A549 (cell line): Measurements from ENCODE around the gene ESPNL. TPM values are rescaled to one million over a fixed set of nuclear protein-coding genes. Genes with fewer than 3 reads are reported as not detected.

ENCODE experiments used
- ATAC-seq, 2 experiments: fragments of 200-7000 bp in 1 of 2; fragments of >200 bp in 1 of 2; cut with Nextera tagmentation in 1 of 2; cut with Tn5 transposase in 1 of 2; 3 replicates each; pipeline versions ENCODE4 v1.8.0 to v1.9.1; 2018 to 2020; ENCODE audit warnings: mild to moderate bottlenecking in 1 of 2, moderate library complexity in 1 of 2
- CTCF ChIA-PET: fragments of 300-600 bp; sonication (Branson Sonifier 250); formaldehyde crosslinking; extraction: SDS; loops from one replicate; lab custom pipeline; 2021; ENCODE audit warnings: antibody characterized with exemption, inconsistent platforms; lab: Yijun Ruan, JAX
- POLR2A ChIA-PET: fragments of 350-600 bp; formaldehyde crosslinking; extraction: SDS; loops from one replicate; lab custom pipeline; 2021; ENCODE audit warnings: antibody characterized with exemption, inconsistent platforms; lab: Yijun Ruan, JAX
- DNase-seq, 2 experiments: peaks; one replicate each; pipeline versions ENCODE4 v3.0.0 to v3.0.0-alpha.2; 2011 to 2016; ENCODE audit warnings: low read depth in 1 of 2, low spot score in 1 of 2
- FAIRE-seq: peaks from 2 replicates; lab custom pipeline; 2011; peaks lifted over from hg19 to GRCh38; lab: Jason Lieb, UNC
- H3K27ac ChIP-seq, 2 experiments: fragments of >200 bp; sonication (Bioruptor Twin); formaldehyde crosslinking; 3 replicates each; pipeline ENCODE4 v1.5.1; 2016 to 2017
- H3K4me1 ChIP-seq: fragments of >200 bp; sonication (Bioruptor Twin); formaldehyde crosslinking; 3 replicates; pipeline ENCODE4 v1.6.1; 2016
- H3K4me2 ChIP-seq: fragments of >200 bp; sonication (Bioruptor Twin); formaldehyde crosslinking; 3 replicates; pipeline ENCODE4 v1.6.1; 2016
- H3K4me3 ChIP-seq: fragments of >200 bp; sonication (Bioruptor Twin); formaldehyde crosslinking; 3 replicates; pipeline ENCODE4 v1.5.1; 2016
- H3K9me3 ChIP-seq: fragments of >200 bp; sonication (Bioruptor Twin); formaldehyde crosslinking; 3 replicates; pipeline ENCODE4 v1.6.1; 2016
- CHD2 ChIP-seq: fragments of 150-350 bp; IDR thresholded peaks from 2 replicates; pipeline ENCODE4 v1.6.1; 2014; ENCODE audit warnings: low read length; ENCODE audit not compliant: partially characterized antibody
- CHD4 ChIP-seq: fragments of 200-600 bp; sonication (generic); IDR thresholded peaks from 2 replicates; pipeline ENCODE4 v1.6.1; 2016; ENCODE audit warnings: antibody characterized with exemption, mild to moderate bottlenecking, borderline replicate concordance
- ESRRA ChIP-seq: fragments of 150-350 bp; IDR thresholded peaks from 2 replicates; pipeline ENCODE4 v1.6.1; 2014; ENCODE audit warnings: mild to moderate bottlenecking, low read length, borderline replicate concordance
- FOXS1 ChIP-seq: fragments of 250-450 bp; sonication (Bioruptor Pico); IDR thresholded peaks from 2 replicates; pipeline ENCODE4 v1.5.0; 2020; ENCODE audit warnings: mild to moderate bottlenecking, moderate library complexity
- HEYL ChIP-seq: fragments of 250-450 bp; sonication (Bioruptor Pico); IDR thresholded peaks from 2 replicates; pipeline ENCODE4 v1.8.0; 2021; ENCODE audit warnings: mild to moderate bottlenecking, moderate library complexity
- HOXB13 ChIP-seq: fragments of 250-450 bp; sonication (Bioruptor Pico); IDR thresholded peaks from 2 replicates; pipeline ENCODE4 v1.5.0; 2020; ENCODE audit warnings: low read depth, mild to moderate bottlenecking, moderate library complexity
- HOXB5 ChIP-seq: fragments of 250-450 bp; sonication (Bioruptor Pico); IDR thresholded peaks from 2 replicates; pipeline ENCODE4 v1.5.0; 2020; ENCODE audit warnings: mild to moderate bottlenecking, moderate library complexity
- JUN ChIP-seq, 2 experiments: fragments of >200 bp; sonication (Bioruptor Twin); formaldehyde crosslinking; IDR thresholded peaks; 2 replicates in 1 of 2; 3 replicates in 1 of 2; pipeline ENCODE4 v1.6.1; 2016 to 2017
- MAZ ChIP-seq: fragments of 150-350 bp; IDR thresholded peaks from 2 replicates; pipeline ENCODE4 v1.6.1; 2014; ENCODE audit warnings: antibody characterized with exemption, low read depth, low read length, borderline replicate concordance
- NR3C1 ChIP-seq: fragments of >200 bp; sonication (Bioruptor Twin); formaldehyde crosslinking; IDR thresholded peaks from 3 replicates; pipeline ENCODE4 v1.6.1; 2017
- POLR2A ChIP-seq: IDR thresholded peaks from 2 replicates; pipeline ENCODE4 v1.6.1; 2012; ENCODE audit warnings: mild to moderate bottlenecking, low read length
- RARB ChIP-seq: fragments of 250-450 bp; sonication (Bioruptor Pico); IDR thresholded peaks from 2 replicates; pipeline ENCODE4 v1.8.0; 2021; ENCODE audit warnings: mild to moderate bottlenecking, moderate library complexity
- RCOR1 ChIP-seq: fragments of 150-350 bp; IDR thresholded peaks from 2 replicates; pipeline ENCODE4 v1.6.1; 2014; ENCODE audit warnings: antibody characterized with exemption, low read length, low read depth
- RFX5 ChIP-seq: fragments of 450-650 bp; IDR thresholded peaks from 2 replicates; pipeline ENCODE4 v1.7.1; 2014; ENCODE audit warnings: antibody characterized with exemption, mild to moderate bottlenecking, moderate library complexity
- TP53 ChIP-seq: fragments of 250-450 bp; sonication (Bioruptor Pico); IDR thresholded peaks from 2 replicates; pipeline ENCODE4 v1.5.0; 2021; ENCODE audit warnings: mild to moderate bottlenecking, moderate library complexity
- ZC3H11A ChIP-seq: fragments of 450-650 bp; IDR thresholded peaks from 2 replicates; pipeline ENCODE4 v1.6.1; 2014; ENCODE audit warnings: antibody characterized with exemption, mild to moderate bottlenecking
- ZFP36 ChIP-seq: fragments of 450-650 bp; IDR thresholded peaks from 2 replicates; pipeline ENCODE4 v1.6.1; 2014; ENCODE audit warnings: borderline replicate concordance; ENCODE audit not compliant: partially characterized antibody
- WGBS: methylation state at CpG from one replicate; pipeline ENCODE4 v1.1.6; 2017; ENCODE audit errors: missing lambda C conversion rate; 5-methylcytosine and 5-hydroxymethylcytosine counted together
- polyA plus RNA-seq, 4 experiments: library from polyadenylated mRNA; depleted of rRNA in 3 of 4; stranded (reverse); fragments of >200 nt; fragmentation: RNase III in 1 of 4; extraction: RNeasy Plus Mini Kit Qiagen cat#74134 plus additional on column Dnase treatment in 1 of 4; gene quantifications; 2 replicates in 3 of 4; 3 replicates in 1 of 4; pipeline ENCODE4 v1.2.3, GENCODE V29; 2011 to 2017
- TF ChIP-seq, protein P1 (sequence below): fragments of 150-350 bp; IDR thresholded peaks from 2 replicates; pipeline ENCODE4 v1.6.1; 2014; ENCODE audit warnings: low read depth, mild to moderate bottlenecking, low read length
- TF ChIP-seq, protein P2 (sequence below): fragments of >200 bp; sonication (Bioruptor Twin); formaldehyde crosslinking; IDR thresholded peaks from 3 replicates; pipeline ENCODE4 v1.5.1; 2016

ESPNL gene
- polyA plus RNA-seq, 2 of the 4 experiments (the other 2 are of a cell fraction), result 0.04 to 0.22 TPM

GRCh38 chr2:238104691-238105371 lies 4.7 kb downstream of the ESPNL start:
- ChIA-PET POLR2A (no interaction called here), CTCF (interaction anchor here (1.5 kb wide), 1 partner anchor 246 kb away, joined by 3 read pairs; no protein-coding TSS in a partner anchor)
- H3K4me2 ChIP-seq, result no peak overlapping the region
- no peak overlapping the region for H3K27ac ChIP-seq
- no peak for DNase-seq
- WGBS, result 60% methylated on average over 2 of the region's 21 CpGs
- no peak for FAIRE-seq
- H3K4me1 ChIP-seq, result no peaks in the 10 kb centered on the region
- ATAC-seq, result no peak
- H3K9me3 ChIP-seq, result no peaks in the 10 kb centered on the region
- TF ChIP-seq NR3C1, result no peak
- TF ChIP-seq CHD2, result no peak
- no peak for TF ChIP-seq JUN (IDR thresholded peaks at IDR 0.05)
- H3K4me3 ChIP-seq, result no peak overlapping the region

GRCh38 chr2:238105506-238106338 lies 5.6 kb downstream of the ESPNL start:
- no peak for FAIRE-seq
- no peaks in the 10 kb centered on the region for H3K9me3 ChIP-seq
- POLR2A ChIA-PET, result no interaction called here
- no peak overlapping the region for H3K4me2 ChIP-seq
- no peak overlapping the region for H3K4me3 ChIP-seq
- CTCF ChIA-PET, result interaction anchor here (1.5 kb wide), 1 partner anchor 247 kb away, joined by 3 read pairs; no protein-coding TSS in a partner anchor
- no peak for DNase-seq
- no peak for ATAC-seq
- 81% methylated on average over 21 of the region's 28 CpGs for WGBS
- no peaks in the 10 kb centered on the region for H3K4me1 ChIP-seq
- TF ChIP-seq RCOR1, result no peak
- TF ChIP-seq ZFP36, result no peak
- H3K27ac ChIP-seq, result no peak overlapping the region

DNA sequence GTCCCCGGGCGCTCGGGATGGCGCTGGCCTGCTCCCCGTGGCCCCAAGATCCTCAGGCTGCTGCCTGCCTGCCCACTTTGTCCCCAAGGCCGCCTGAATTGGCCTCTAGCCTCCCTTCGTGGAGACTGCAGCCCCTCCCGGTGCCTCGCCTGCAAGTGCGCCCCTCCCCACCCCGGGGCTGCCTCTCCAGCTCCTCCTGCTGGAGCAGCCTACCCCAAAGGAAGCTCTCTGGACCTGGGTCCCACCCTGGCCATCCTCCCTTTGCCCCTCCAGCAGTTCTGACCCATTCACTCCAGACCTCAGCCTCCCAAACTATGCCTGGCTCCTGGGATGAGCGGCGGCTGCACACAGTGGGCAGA lies 6.2 kb downstream of the ESPNL start:
- no peak overlapping the region for H3K4me2 ChIP-seq
- H3K27ac ChIP-seq, result no peak overlapping the region
- H3K4me3 ChIP-seq, result no peak overlapping the region
- DNase-seq, result no peak
- no peaks in the 10 kb centered on the region for H3K9me3 ChIP-seq
- ATAC-seq, result peak in 1 of 2 experiments; percentile 23; a peak in 3 of 6 replicates
- WGBS, result 79% methylated on average over 11 of the region's 13 CpGs
- no peak for TF ChIP-seq NR3C1
- no peak for TF ChIP-seq CHD4
- no peak for TF ChIP-seq HEYL (CRISPR knock-in tag)
- TF ChIP-seq FOXS1 (CRISPR knock-in tag), result no peak
- no peak for TF ChIP-seq ESRRA
- TF ChIP-seq JUN (IDR thresholded peaks at IDR 0.05), result no peak
- TF ChIP-seq ZC3H11A, result no peak
- TF ChIP-seq, protein P1, sequence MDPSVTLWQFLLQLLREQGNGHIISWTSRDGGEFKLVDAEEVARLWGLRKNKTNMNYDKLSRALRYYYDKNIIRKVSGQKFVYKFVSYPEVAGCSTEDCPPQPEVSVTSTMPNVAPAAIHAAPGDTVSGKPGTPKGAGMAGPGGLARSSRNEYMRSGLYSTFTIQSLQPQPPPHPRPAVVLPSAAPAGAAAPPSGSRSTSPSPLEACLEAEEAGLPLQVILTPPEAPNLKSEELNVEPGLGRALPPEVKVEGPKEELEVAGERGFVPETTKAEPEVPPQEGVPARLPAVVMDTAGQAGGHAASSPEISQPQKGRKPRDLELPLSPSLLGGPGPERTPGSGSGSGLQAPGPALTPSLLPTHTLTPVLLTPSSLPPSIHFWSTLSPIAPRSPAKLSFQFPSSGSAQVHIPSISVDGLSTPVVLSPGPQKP, result no peak
- no peak for TF ChIP-seq RFX5
- TF ChIP-seq TP53, result no peak
- TF ChIP-seq HOXB13 (CRISPR knock-in tag), result no peak
- TF ChIP-seq, protein P2, sequence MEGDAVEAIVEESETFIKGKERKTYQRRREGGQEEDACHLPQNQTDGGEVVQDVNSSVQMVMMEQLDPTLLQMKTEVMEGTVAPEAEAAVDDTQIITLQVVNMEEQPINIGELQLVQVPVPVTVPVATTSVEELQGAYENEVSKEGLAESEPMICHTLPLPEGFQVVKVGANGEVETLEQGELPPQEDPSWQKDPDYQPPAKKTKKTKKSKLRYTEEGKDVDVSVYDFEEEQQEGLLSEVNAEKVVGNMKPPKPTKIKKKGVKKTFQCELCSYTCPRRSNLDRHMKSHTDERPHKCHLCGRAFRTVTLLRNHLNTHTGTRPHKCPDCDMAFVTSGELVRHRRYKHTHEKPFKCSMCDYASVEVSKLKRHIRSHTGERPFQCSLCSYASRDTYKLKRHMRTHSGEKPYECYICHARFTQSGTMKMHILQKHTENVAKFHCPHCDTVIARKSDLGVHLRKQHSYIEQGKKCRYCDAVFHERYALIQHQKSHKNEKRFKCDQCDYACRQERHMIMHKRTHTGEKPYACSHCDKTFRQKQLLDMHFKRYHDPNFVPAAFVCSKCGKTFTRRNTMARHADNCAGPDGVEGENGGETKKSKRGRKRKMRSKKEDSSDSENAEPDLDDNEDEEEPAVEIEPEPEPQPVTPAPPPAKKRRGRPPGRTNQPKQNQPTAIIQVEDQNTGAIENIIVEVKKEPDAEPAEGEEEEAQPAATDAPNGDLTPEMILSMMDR, result no peak
- TF ChIP-seq MAZ, result no peak
- no peak for TF ChIP-seq RARB
- no peak for TF ChIP-seq HOXB5 (CRISPR knock-in tag)
- no peak for TF ChIP-seq POLR2A
- ChIA-PET POLR2A (no interaction called here), CTCF (no interaction called here)
- no peaks in the 10 kb centered on the region for H3K4me1 ChIP-seq
- FAIRE-seq, result no peak
